IPS-20b (cell line): ENCODE results near the gene LRG1.
"Not testable (repeated sequence)": the region's sequence is repeated elsewhere in the genome, so short reads cannot be mapped to it uniquely, and the experiment has no call there.

ENCODE experiments used
- H3K27ac ChIP-seq: one replicate; pipeline ENCODE4 v1.5.1; 2013; ENCODE audit warnings: low read length
- H3K27me3 ChIP-seq: 2 replicates; pipeline ENCODE4 v1.6.1; 2013; ENCODE audit warnings: mild to moderate bottlenecking, low read length, inconsistent platforms; ENCODE audit not compliant: insufficient read depth
- H3K36me3 ChIP-seq: 2 replicates; pipeline ENCODE4 v1.6.1; 2013; ENCODE audit warnings: low read depth, mild to moderate bottlenecking, inconsistent platforms, low read length, moderate library complexity; ENCODE audit not compliant: insufficient read depth
- H3K4me1 ChIP-seq: 2 replicates; pipeline ENCODE4 v1.6.1; 2013; ENCODE audit warnings: mild to moderate bottlenecking, control low read depth, inconsistent platforms, low read length, moderate library complexity; ENCODE audit not compliant: insufficient read depth
- H3K4me3 ChIP-seq: 2 replicates; pipeline ENCODE4 v1.5.1; 2013; ENCODE audit warnings: mild to moderate bottlenecking, low read length, inconsistent platforms
- H3K9ac ChIP-seq: 2 replicates; pipeline ENCODE4 v1.6.1; 2013; ENCODE audit warnings: low read depth, mild to moderate bottlenecking, inconsistent platforms, low read length, moderate library complexity
- H3K9me3 ChIP-seq: 2 replicates; pipeline ENCODE4 v1.6.1; 2013; ENCODE audit warnings: mild to moderate bottlenecking, low read depth, low read length, inconsistent platforms; ENCODE audit not compliant: insufficient read depth

LRG1 gene

GRCh38 chr19:4531562-4532165 is 8.2 kb downstream of the LRG1 start:
- H3K9me3 ChIP-seq: no peaks in the 10 kb centered on the region
- no peaks in the 10 kb centered on the region; the same call in 1 of the 2 replicates for H3K4me1 ChIP-seq
- no peaks in the 10 kb centered on the region for H3K36me3 ChIP-seq
- no peak overlapping the region for H3K4me3 ChIP-seq
- H3K9ac ChIP-seq: no peak overlapping the region
- H3K27me3 ChIP-seq: peaks cover 19% of the 10 kb centered on the region
- no peak overlapping the region for H3K27ac ChIP-seq

GRCh38 chr19:4529924-4530522 is 9.8 kb downstream of the LRG1 start:
- H3K9me3 ChIP-seq: no peaks in the 10 kb centered on the region
- no peak overlapping the region for H3K9ac ChIP-seq
- peaks cover 19% of the 10 kb centered on the region for H3K27me3 ChIP-seq
- H3K27ac ChIP-seq: no peak overlapping the region
- no peak overlapping the region for H3K4me3 ChIP-seq
- H3K4me1 ChIP-seq: no peaks in the 10 kb centered on the region
- H3K36me3 ChIP-seq: no peaks in the 10 kb centered on the region

GRCh38 chr19:4528843-4529242 is 11.0 kb downstream of the LRG1 start:
- H3K4me1 ChIP-seq: no peaks in the 10 kb centered on the region
- H3K27ac ChIP-seq: no peak overlapping the region
- H3K27me3 ChIP-seq: peaks cover 8% of the 10 kb centered on the region; the same call in 1 of the 2 replicates
- no peak overlapping the region for H3K9ac ChIP-seq
- no peaks in the 10 kb centered on the region for H3K36me3 ChIP-seq
- H3K4me3 ChIP-seq: no peak overlapping the region
- no peaks in the 10 kb centered on the region for H3K9me3 ChIP-seq

GRCh38 chr19:4527377-4527776 is 12.5 kb downstream of the LRG1 start:
- not testable (repeated sequence) for H3K4me3 ChIP-seq, H3K36me3 ChIP-seq, H3K27ac ChIP-seq, H3K9ac ChIP-seq, H3K9me3 ChIP-seq, H3K27me3 ChIP-seq, H3K4me1 ChIP-seq

- Histone ChIP-seq H3K4me1 (no peaks in the 10 kb centered on the region), H3K9ac (no peak overlapping the region), H3K27ac (no peak overlapping the region), H3K9me3 (no peaks in the 10 kb centered on the region), H3K36me3 (no peaks in the 10 kb centered on the region), H3K27me3 (peaks cover 15% of the 10 kb centered on the region; the same call in 1 of the 2 replicates), H3K4me3 (no peak overlapping the region)
These were observed 14.3 kb downstream of the LRG1 start for GRCh38 chr19:4525563-4526002.

- H3K36me3 ChIP-seq: no peaks in the 10 kb centered on the region
- H3K4me1 ChIP-seq: no peaks in the 10 kb centered on the region
- no peak overlapping the region for H3K4me3 ChIP-seq
- H3K27me3 ChIP-seq: peaks cover 15% of the 10 kb centered on the region; the same call in 1 of the 2 replicates
- H3K9ac ChIP-seq: no peak overlapping the region
- no peak overlapping the region for H3K27ac ChIP-seq
- H3K9me3 ChIP-seq: no peaks in the 10 kb centered on the region
These were observed 14.9 kb downstream of the LRG1 start for GRCh38 chr19:4524808-4525562.

- Histone ChIP-seq H3K9me3 (no peaks in the 10 kb centered on the region), H3K27me3 (peaks cover 25% of the 10 kb centered on the region; the same call in 1 of the 2 replicates)
These were observed 16.3 kb downstream of the LRG1 start for GRCh38 chr19:4523306-4524110.

GRCh38 chr19:4522291-4523002 is 17.4 kb downstream of the LRG1 start:
- H3K36me3 ChIP-seq: no peaks in the 10 kb centered on the region

More at GRCh38 chr19:4523306-4524110, 16.3 kb downstream of the LRG1 start:
- Histone ChIP-seq H3K4me3 (no peak overlapping the region), H3K36me3 (no peaks in the 10 kb centered on the region), H3K27ac (no peak overlapping the region), H3K9ac (no peak overlapping the region), H3K4me1 (no peaks in the 10 kb centered on the region)

GRCh38 chr19:4521888-4522242 is 18.0 kb downstream of the LRG1 start:
- H3K36me3 ChIP-seq: no peaks in the 10 kb centered on the region
- no peaks in the 10 kb centered on the region for H3K9me3 ChIP-seq
- H3K9ac ChIP-seq: no peak overlapping the region
- peaks cover 29% of the 10 kb centered on the region; the same call in 1 of the 2 replicates for H3K27me3 ChIP-seq
- no peaks in the 10 kb centered on the region for H3K4me1 ChIP-seq
- H3K27ac ChIP-seq: no peak overlapping the region
- no peak overlapping the region for H3K4me3 ChIP-seq

More at GRCh38 chr19:4522291-4523002, 17.4 kb downstream of the LRG1 start:
- H3K27ac ChIP-seq: no peak overlapping the region
- no peaks in the 10 kb centered on the region for H3K9me3 ChIP-seq
- no peak overlapping the region for H3K4me3 ChIP-seq
- H3K9ac ChIP-seq: no peak overlapping the region
- H3K4me1 ChIP-seq: no peaks in the 10 kb centered on the region
- H3K27me3 ChIP-seq: peaks cover 25% of the 10 kb centered on the region; the same call in 1 of the 2 replicates

- Histone ChIP-seq H3K4me1 (no peaks in the 10 kb centered on the region), H3K9ac (no peak overlapping the region), H3K4me3 (no peak overlapping the region), H3K27me3 (peaks cover 32% of the 10 kb centered on the region; the same call in 1 of the 2 replicates), H3K9me3 (no peaks in the 10 kb centered on the region), H3K36me3 (no peaks in the 10 kb centered on the region), H3K27ac (no peak overlapping the region)
These were observed 18.5 kb downstream of the LRG1 start for GRCh38 chr19:4521170-4521887.
